Heart right ventricle (tissue), 16 donors: Measurements from ENCODE around the gene TMEM183A. TPM values are rescaled to one million over a fixed set of nuclear protein-coding genes. Genes with fewer than 3 reads are reported as not detected.

ENCODE experiments used
- ATAC-seq, 8 donors: fragments of 200-7000 bp; cut with Tn5 transposase; one replicate each; pipeline ENCODE4 v1.9.1; 2020; ENCODE audit warnings: mild to moderate bottlenecking in 8 of 8, moderate library complexity in 8 of 8, moderate number of reproducible peaks in 1 of 8
- DNase-seq, 2 donors: peaks; one replicate each; pipeline ENCODE4 v3.0.0-alpha.2; 2020
- H3K27ac ChIP-seq, 10 donors: fragments of 200-600 bp; sonication (generic) in 2 of 10; one replicate each; pipeline versions ENCODE4 v1.5.0 to v1.8.0; 2020 to 2022; ENCODE audit warnings: mild to moderate bottlenecking in 3 of 10
- H3K27me3 ChIP-seq, 7 donors: fragments of 200-600 bp; one replicate each; pipeline ENCODE4 v1.8.0; 2021 to 2022; ENCODE audit warnings: mild to moderate bottlenecking in 2 of 7
- H3K36me3 ChIP-seq, 9 donors: fragments of 200-600 bp; sonication (generic) in 1 of 9; one replicate each; pipeline versions ENCODE4 v1.5.0 to v1.8.0; 2020 to 2022; ENCODE audit warnings: mild to moderate bottlenecking in 2 of 9
- H3K4me1 ChIP-seq, 9 donors: fragments of 200-600 bp; sonication (generic) in 1 of 9; one replicate each; pipeline versions ENCODE4 v1.5.0 to v1.8.0; 2020 to 2022; ENCODE audit warnings: mild to moderate bottlenecking in 4 of 9
- H3K4me3 ChIP-seq, 10 donors: fragments of 200-600 bp; sonication (generic) in 2 of 10; one replicate each; pipeline versions ENCODE4 v1.5.0 to v1.8.0; 2020 to 2022; ENCODE audit warnings: mild to moderate bottlenecking in 7 of 10, moderate library complexity in 2 of 10
- H3K9me3 ChIP-seq, 11 donors: fragments of 200-600 bp in 10 of 11; sonication (generic) in 2 of 11; one replicate each; pipeline versions ENCODE4 v1.5.0 to v1.8.0; 2013 to 2022; ENCODE audit warnings: mild to moderate bottlenecking in 2 of 11, control low read depth in 1 of 11, moderate library complexity in 1 of 11
- WGBS, 2 donors: extraction: QIAGEN DNeasy Blood & Tissue Kit; methylation state at CpG; one replicate each; pipeline ENCODE4 v1.1.7; 2013; ENCODE audit warnings: inconsistent platforms in 1 of 2; 5-methylcytosine and 5-hydroxymethylcytosine counted together
- intact Hi-C, 10 donors: fragments of 100-400 bp; cut with DNase I; formaldehyde crosslinking; loops; one replicate each; pipeline versions ENCODE4 v1.11.1 to v1.14.2; 2022
- polyA plus RNA-seq, 2 donors: library from polyadenylated mRNA; stranded (reverse); fragments of 200-250 nt; gene quantifications; one replicate each; pipeline ENCODE4 v1.2.3, GENCODE V29; 2013
- total RNA-seq, 10 donors: library from RNA; stranded (reverse); fragmentation: NEBNext Ultra II Directional in 3 of 10; extraction: Animal tissue kit (Norgen Biotek cat#: 25700) in 3 of 10; gene quantifications; one replicate each; pipeline versions ENCODE4 v1.2.1 to v1.2.4, GENCODE V29; 2021 to 2023
- TF ChIP-seq, protein P1 (sequence below), 9 donors: fragments of 200-600 bp; sonication (generic) in 2 of 9; IDR thresholded peaks; one replicate each; pipeline versions ENCODE4 v1.5.0 to v1.8.0; 2021 to 2022; ENCODE audit warnings: antibody characterized with exemption in 9 of 9, mild to moderate bottlenecking in 5 of 9, moderate library complexity in 1 of 9
- donor health status: Arrhythmogenic right ventricular cardiomyopathy.
- donor health status: ischemic (EF 13 %, LVEDD 7.1; RV severe dilation, severe dysfunction).
- donor health status: healthy with polysubstance abuse.
- donor health status: DM: no; HTN: yes; CAD: no.
- donor health status: DM: no; HTN: no; CAD: no.
- donor health status: ischemic (EF 25% LVEDD 6.9; RV normal size, moderate dysfunction).
- donor health status: ischemic (EF 25% LVEDD 5.7; RV mildly dilated, moderate dysfunction).
- donor health status: healthy.
- donor health status: DM: yes; HTN: yes; CAD: no.
- donor health status: Ischemic cardiomyopathy.
- donor health status: ischemic (EF 35%, LVEDD 5.7; RV mildly dilated, moderate dysfunction).
- donor health status: nonischemic (EF 11% LVEDD 7.7; RV severe dilation, severe dysfunction).
- donor health status: DM: yes; HTN: yes; CAD: no.
- donor health status: PGD.
- donor health status: ischemic (EF 29% LVEDD 5.4; RV normal size, mild dysfunction).
- donor health status: nonischemic (EF 23%, LVEDD 6.1; RV moderate dilation, normal function).

TMEM183A gene
- total and polyA plus RNA-seq, 12 donors: 11.5 to 38.1 (median 21.1) TPM

DNA sequence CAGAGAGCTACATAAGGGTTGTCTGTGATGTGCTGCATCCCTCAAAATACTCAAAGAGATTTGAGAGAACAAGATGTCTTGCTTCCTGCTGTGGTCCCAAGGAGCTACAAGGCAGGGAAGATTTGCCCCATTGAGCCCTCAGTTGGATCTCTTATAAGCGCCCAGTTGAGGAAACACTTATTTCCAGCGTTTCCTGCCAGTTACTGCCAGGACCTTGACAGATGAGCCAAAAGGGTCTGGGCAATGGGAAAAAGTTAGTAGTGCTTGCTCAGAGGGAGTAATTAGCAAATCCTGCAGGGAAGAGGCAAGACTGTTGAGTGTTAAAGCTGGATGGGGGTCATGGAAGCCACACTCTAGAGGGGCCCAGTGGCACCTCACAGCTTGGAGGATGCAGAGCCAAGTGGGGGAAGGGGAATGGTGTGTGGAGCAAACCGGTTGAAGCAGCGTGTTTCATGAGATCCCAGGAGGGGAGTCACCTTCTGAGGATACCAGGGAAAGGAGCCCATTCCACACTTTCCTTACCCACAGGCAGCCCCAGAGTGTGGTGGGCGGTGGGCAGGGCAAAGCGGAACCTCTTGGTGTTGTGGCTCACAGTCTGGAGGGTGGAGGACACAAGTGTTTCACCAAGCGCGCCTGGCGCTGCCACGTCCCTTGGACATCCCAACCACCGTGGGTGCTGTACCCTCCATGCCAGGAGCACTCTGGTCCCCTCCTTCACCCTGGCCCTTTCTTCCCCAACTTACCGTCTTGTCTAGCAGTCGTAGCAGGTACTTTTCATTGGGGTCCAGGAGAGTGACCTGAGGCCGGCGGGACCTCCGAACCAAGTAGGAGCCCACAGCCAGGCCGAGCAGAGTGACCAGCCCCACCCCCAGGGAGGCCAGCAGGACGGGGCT is 40.9 kb upstream of the TMEM183A start:
- TF ChIP-seq, protein P1, sequence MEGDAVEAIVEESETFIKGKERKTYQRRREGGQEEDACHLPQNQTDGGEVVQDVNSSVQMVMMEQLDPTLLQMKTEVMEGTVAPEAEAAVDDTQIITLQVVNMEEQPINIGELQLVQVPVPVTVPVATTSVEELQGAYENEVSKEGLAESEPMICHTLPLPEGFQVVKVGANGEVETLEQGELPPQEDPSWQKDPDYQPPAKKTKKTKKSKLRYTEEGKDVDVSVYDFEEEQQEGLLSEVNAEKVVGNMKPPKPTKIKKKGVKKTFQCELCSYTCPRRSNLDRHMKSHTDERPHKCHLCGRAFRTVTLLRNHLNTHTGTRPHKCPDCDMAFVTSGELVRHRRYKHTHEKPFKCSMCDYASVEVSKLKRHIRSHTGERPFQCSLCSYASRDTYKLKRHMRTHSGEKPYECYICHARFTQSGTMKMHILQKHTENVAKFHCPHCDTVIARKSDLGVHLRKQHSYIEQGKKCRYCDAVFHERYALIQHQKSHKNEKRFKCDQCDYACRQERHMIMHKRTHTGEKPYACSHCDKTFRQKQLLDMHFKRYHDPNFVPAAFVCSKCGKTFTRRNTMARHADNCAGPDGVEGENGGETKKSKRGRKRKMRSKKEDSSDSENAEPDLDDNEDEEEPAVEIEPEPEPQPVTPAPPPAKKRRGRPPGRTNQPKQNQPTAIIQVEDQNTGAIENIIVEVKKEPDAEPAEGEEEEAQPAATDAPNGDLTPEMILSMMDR (IDR thresholded peaks at IDR 0.05): no peak
- peak overlapping the region; percentile 84 to 97 (median 96) for H3K27ac ChIP-seq
- peaks cover 0 to 43% (median 19%) of the 10 kb centered on the region in 9 donors for H3K36me3 ChIP-seq
- H3K27me3 ChIP-seq: no peaks in the 10 kb centered on the region
- DNase-seq (no peak), ATAC-seq (peak in 7 of 8 donors; percentile 1 to 37 (median 3))
- WGBS, 2 donors: 38% methylated on average over 18 of the region's 18 CpGs
- peak overlapping the region; percentile 59 to 97 (median 91) for H3K4me3 ChIP-seq
- intact Hi-C loops: loop anchor here in 4 of 10 donors (5.0 kb wide), 1 partner anchor 39 kb away; the partner anchor contains the start of gene KLHL12 (in 4 of the 4)
- H3K4me1 ChIP-seq: peaks cover 6 to 64% (median 43%) of the 10 kb centered on the region in 9 donors
- no peaks in the 10 kb centered on the region for H3K9me3 ChIP-seq

DNA sequence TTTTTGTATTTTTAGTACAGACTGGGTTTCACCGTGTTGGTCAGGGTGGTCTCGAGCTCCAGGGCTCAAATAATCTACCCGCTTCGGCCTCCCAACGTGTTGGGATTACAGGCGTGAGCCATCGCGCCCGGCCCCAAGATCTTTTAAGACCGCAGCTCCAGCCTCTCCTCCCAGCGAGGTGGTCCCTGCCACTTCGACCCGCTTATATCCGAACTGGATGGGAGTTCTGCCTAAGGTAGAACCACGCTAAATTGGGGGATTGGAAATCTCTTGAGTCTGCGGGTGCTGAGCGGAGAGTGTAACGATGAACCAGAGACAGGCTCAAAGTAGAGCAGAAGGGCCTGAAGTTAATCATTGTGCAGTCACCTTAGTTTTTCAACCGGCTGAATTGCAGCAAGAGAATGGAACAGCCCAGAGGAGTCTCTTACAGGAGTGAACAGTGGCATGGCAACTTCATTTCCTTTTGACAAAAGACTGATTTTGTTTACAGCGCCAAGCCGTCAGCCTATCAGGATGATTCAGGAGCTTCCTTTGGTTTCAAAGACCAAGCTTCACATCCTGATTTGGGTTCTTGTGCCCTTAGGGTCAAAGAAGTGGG is 39.4 kb upstream of the TMEM183A start:
- ATAC-seq (peak in 3 of 8 donors; percentile 0 to 7 (median 0)), DNase-seq (peak in 1 of 2 donors; percentile 13)
- peaks cover 0 to 28% (median 7%) of the 10 kb centered on the region in 9 donors for H3K36me3 ChIP-seq
- 7 to 8% methylated on average over 21 of the region's 21 CpGs for WGBS, 2 donors
- intact Hi-C loops: loop anchor here in 4 of 10 donors (5.0 kb wide), 1 partner anchor 40 kb away; the partner anchor contains the start of gene KLHL12 (in 4 of the 4)
- H3K27ac ChIP-seq: peak overlapping the region in 9 of 10 donors; percentile 75 to 97 (median 96)
- no peaks in the 10 kb centered on the region for H3K27me3 ChIP-seq
- TF ChIP-seq, protein P1 (IDR thresholded peaks at IDR 0.05): no peak
- H3K9me3 ChIP-seq: no peaks in the 10 kb centered on the region
- peaks cover 6 to 55% (median 43%) of the 10 kb centered on the region in 9 donors for H3K4me1 ChIP-seq
- H3K4me3 ChIP-seq: peak overlapping the region; percentile 73 to 97 (median 91)

DNA sequence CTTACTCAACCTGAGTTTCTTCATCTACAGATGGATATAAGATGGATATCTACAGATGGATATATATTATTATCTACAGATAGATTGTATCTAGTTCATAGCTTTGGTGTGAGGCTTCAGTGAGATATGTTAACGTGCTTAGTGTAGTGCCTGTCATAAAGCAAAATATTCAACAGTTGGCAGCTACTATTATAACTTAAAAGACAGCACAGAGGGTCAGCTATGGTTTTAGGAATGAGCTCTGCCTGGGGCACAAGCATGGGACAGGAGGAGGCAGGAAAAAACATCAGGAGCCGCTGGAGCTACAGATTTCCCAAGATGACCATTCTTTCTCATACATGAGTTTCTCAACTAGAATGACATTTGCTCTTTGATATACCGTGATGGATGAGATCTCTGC is 38.8 kb upstream of the TMEM183A start:
- Histone ChIP-seq H3K27ac (peak overlapping the region in 9 of 10 donors; percentile 75 to 97 (median 96)), H3K27me3 (no peaks in the 10 kb centered on the region), H3K9me3 (no peaks in the 10 kb centered on the region), H3K36me3 (peaks cover 0 to 22% (median 2%) of the 10 kb centered on the region in 9 donors), H3K4me1 (peaks cover 6 to 55% (median 43%) of the 10 kb centered on the region in 9 donors), H3K4me3 (peak overlapping the region in 6 of 10 donors; percentile 73 to 97 (median 90))
- intact Hi-C loops: loop anchor here in 4 of 10 donors (5.0 kb wide), 1 partner anchor 41 kb away; the partner anchor contains the start of gene KLHL12 (in 4 of the 4)
- TF ChIP-seq, protein P1 (IDR thresholded peaks at IDR 0.05): no peak
- no peak for DNase-seq
- ATAC-seq: no peak
- WGBS, 2 donors: 70 to 74% methylated on average over 3 of the region's 3 CpGs

DNA sequence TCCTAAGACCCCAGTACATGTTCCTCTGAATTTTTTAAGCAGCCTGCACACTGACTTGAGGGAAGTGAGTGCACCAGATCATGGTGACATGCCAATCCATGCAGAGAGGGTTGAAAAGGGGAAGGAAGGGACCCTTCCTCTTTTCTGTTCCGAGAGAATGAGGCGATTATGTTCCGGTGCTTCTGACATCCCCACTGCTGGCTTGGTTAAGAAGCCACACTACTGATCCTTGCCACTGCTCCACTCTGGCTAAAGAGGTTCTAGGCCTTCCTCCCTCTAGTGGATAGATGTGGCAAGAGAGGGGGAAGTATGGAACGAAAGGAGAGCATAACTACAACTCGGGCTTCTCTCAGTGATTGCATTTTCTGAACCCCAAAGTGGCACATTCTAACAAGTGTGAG is 38.3 kb upstream of the TMEM183A start:
- Histone ChIP-seq H3K27me3 (no peaks in the 10 kb centered on the region), H3K27ac (peak overlapping the region in 5 of 10 donors; percentile 28 to 96 (median 51)), H3K36me3 (peaks cover 0 to 17% (median 0%) of the 10 kb centered on the region in 9 donors), H3K4me3 (no peak overlapping the region), H3K9me3 (no peaks in the 10 kb centered on the region), H3K4me1 (peaks cover 6 to 52% (median 41%) of the 10 kb centered on the region in 9 donors)
- TF ChIP-seq, protein P1 (IDR thresholded peaks at IDR 0.05): peak; percentile 34 to 72 (median 64)
- WGBS, 2 donors: 24 to 28% methylated on average over 5 of the region's 5 CpGs
- ATAC-seq: peak in 7 of 8 donors; percentile 18 to 33 (median 29)
- peak in 1 of 2 donors; percentile 63 for DNase-seq
- intact Hi-C loops: loop anchor here in 4 of 10 donors (5.0 kb wide), 1 partner anchor 42 kb away; the partner anchor contains the start of gene KLHL12 (in 4 of the 4)
